Fibroblast of pulmonary artery (primary cell): Measurements from ENCODE around the gene NARF.
"Not testable (repeated sequence)": the region's sequence is repeated elsewhere in the genome, so short reads cannot be mapped to it uniquely, and the experiment has no call there.

Experiments used
- DNase-seq: peaks from one replicate; pipeline ENCODE4 v3.0.0-alpha.2; 2010; ENCODE audit warnings: low read depth
- H3K4me3 ChIP-seq: replicated peaks from 2 replicates; pipeline ENCODE4 v1.5.1; 2011; ENCODE audit warnings: low read depth, mild to moderate bottlenecking, control low read depth, low read length, moderate library complexity
- CTCF ChIP-seq: IDR thresholded peaks from 2 replicates; pipeline ENCODE4 v1.5.1; 2011; ENCODE audit warnings: mild to moderate bottlenecking, control low read depth, low read length, inconsistent platforms; ENCODE audit errors: missing control alignments

Gene NARF

DNA sequence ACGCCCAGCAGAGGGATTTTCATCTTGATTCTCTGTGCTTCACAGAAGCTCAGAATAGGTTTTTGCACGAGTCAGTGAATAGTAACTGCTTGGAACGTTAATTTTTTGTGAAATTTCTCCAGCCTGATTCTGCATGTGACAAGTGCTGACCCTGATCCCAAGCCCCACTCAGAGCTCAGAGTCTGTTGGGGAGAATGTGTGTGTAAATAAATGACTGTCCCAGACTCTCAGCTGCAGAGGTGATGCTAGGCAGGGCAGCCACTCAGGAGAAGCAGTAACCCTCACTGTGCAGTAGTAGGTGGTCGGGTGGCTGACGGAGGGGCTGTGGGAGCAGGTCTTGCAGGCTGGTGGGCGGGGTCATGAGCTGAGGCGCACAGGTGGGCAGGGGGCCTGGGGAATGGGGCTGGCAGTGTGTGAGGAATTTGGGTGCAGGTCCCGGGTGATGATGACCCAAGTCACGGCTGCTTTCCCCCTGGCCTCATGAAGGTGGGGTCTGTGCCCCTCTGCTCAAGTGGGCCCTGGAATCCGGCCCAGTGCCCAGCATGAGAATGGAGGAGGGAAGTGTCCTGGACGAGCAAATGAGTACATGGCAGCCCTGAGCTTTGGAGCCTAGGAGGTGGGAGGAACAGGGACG, 44.7 kb downstream of the NARF start:
- H3K4me3 ChIP-seq: no peak overlapping the region
- no peak for TF ChIP-seq CTCF

DNA sequence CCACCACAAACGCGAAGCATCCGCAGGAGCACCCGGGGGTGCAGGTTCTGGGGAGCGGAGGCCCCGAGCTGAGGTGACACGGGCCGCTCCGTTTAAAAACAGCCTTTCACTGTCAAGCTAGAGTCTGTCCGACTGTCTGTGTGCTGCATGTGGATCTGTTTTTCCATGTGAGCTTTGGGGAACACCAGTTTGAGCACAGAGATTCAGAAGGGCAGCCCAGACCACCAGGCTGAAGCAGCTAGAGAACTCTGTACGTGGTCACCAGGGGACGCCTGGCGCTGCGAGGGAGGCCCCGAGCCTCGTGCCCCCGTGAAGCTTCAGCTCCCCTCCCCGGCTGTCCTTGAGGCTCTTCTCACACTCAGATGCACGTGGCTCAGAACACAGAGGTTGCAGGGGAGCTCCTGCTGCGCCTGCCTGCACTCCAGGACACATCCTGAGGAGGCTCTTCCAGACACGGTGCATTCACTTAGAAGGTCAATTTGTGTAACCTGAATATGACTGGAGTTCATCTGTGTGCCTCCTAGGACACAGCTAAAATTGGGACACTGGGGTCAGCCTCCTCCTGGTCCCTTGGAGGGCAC, 45.3 kb downstream of the NARF start:
- no peak for TF ChIP-seq CTCF
- DNase-seq: no peak
- H3K4me3 ChIP-seq: no peak overlapping the region

More for the DNA sequence above, 44.7 kb downstream of the NARF start:
- DNase-seq: no peak

GRCh38 chr17:82505296-82505695, 46.8 kb downstream of the NARF start:
- TF ChIP-seq CTCF: no peak
- DNase-seq: no peak
- H3K4me3 ChIP-seq: no peak overlapping the region

GRCh38 chr17:82506402-82506801, 47.9 kb downstream of the NARF start:
- not testable (repeated sequence) for H3K4me3 ChIP-seq, DNase-seq

- TF ChIP-seq CTCF: no peak
- H3K4me3 ChIP-seq: no peak overlapping the region
- DNase-seq: no peak
These were observed 49.2 kb downstream of the NARF start for GRCh38 chr17:82507631-82508175.

DNA sequence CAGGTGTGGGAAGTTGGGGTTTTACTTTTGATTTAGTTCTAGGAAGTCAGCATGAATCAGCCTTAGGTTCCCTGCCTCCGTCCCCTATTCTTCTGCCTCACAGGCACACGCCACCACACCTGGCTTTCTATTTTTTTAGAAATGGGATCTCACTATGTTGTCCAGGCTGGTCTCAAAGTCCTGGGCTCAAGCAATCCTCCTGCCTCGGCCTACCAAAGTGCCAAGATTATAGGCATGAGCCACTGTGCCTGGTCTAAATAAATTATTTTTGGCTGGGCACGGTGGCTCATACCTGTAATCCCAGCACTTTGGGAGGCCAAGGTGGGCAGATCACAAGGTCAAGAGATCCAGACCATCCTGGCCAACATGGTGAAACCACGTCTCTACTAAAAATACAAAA, 53.1 kb downstream of the NARF start:
- not testable (repeated sequence) for DNase-seq, H3K4me3 ChIP-seq

GRCh38 chr17:82513864-82514263, 55.3 kb downstream of the NARF start:
- not testable (repeated sequence) for DNase-seq

DNA sequence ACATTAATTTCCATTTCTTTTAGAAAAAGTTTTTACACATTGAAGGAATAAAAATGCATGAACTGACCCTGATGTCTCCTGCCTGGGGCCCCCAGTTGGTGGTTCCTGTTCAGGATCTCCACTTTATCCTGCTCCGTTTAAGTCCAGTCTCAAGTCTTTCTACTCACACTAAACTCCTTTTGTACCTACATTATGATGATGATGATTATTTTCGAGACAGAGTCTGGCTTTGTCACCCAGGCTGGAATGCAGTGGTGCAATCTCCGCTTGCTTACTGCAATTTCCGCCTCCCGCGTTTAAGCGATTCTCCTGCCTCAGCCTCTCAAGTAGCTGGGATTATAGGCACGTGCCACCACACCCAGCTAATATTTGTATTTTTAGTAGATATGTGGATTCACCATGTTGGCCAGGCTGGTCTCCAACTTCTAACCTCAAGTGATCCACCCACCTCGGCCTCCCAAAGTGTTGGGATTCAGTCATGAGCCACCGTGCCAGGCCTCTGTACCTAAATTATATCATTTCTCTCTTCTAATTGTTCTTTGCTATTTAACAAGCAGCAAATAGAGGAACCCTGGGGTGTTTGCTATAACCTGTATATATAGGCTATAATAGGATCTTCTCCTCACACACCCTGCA, 58.8 kb downstream of the NARF start:
- no peak for TF ChIP-seq CTCF
- no peak overlapping the region for H3K4me3 ChIP-seq
- DNase-seq: no peak

More at GRCh38 chr17:82513864-82514263, 55.3 kb downstream of the NARF start:
- not testable (repeated sequence) for H3K4me3 ChIP-seq
